ENCODE results near the gene PPOX.

DNA sequence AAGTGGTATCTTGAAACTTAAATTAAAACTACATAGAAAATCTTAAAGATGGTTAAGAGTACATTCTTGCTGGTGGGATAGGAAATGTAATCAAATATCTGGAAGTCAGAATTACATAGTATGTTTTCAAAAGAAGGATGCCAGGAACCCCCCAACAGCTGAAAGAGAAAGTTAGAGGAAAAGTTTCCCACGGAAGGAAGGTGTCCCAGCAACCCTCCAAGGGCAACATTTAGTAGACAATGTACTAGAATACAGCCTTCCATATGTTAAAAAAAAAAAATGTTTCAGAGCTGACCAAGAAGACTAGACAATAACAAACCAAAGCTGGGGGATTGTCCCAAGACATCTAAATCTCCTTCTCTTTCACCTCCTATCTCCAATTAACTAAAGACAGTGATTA is 36.0 kb upstream of the PPOX start:
- no peak for TF ChIP-seq CTCF (IDR thresholded peaks at IDR 0.05)
- no peak for TF ChIP-seq POLR2A (IDR thresholded peaks at IDR 0.05)
